Peyer's patch (tissue), 4 donors: ENCODE results near the gene GPSM3. TPM values are rescaled to one million over a fixed set of nuclear protein-coding genes. Genes with fewer than 3 reads are reported as not detected.

ENCODE experiments used
- DNase-seq, 3 donors: peaks; one replicate each; pipeline ENCODE4 v3.0.0-alpha.2; 2017 to 2019
- H3K27ac ChIP-seq, 4 donors: fragments of 200-600 bp; sonication (generic); one replicate each; pipeline ENCODE4 v1.5.1; 2016 to 2019
- H3K27me3 ChIP-seq, 2 donors: fragments of 200-600 bp; sonication (generic); one replicate each; pipeline ENCODE4 v1.5.1; 2019
- H3K36me3 ChIP-seq, 3 donors: fragments of 200-600 bp; sonication (generic); one replicate each; pipeline ENCODE4 v1.5.1; 2016 to 2019
- H3K4me1 ChIP-seq, 4 donors: fragments of 200-600 bp; sonication (generic); one replicate each; pipeline ENCODE4 v1.5.1; 2016 to 2019
- H3K4me3 ChIP-seq, 4 donors: fragments of 200-600 bp; sonication (generic); 1 replicate in 3 of 4; 2 replicates in 1 of 4; pipeline ENCODE4 v1.5.1; 2016 to 2019; ENCODE audit warnings: mild to moderate bottlenecking in 1 of 4
- H3K9me3 ChIP-seq, 4 donors: fragments of 200-600 bp; sonication (generic); one replicate each; pipeline ENCODE4 v1.5.1; 2016 to 2019; ENCODE audit warnings: mild to moderate bottlenecking in 1 of 4
- CTCF ChIP-seq, 6 experiments: fragments of 450-650 bp in 4 of 6; fragments of 200-600 bp in 2 of 6; sonication (generic) in 1 of 6; IDR thresholded peaks; one replicate each; pipeline ENCODE4 v1.5.1; 2017 to 2019; ENCODE audit warnings: antibody characterized with exemption in 6 of 6, mild to moderate bottlenecking in 3 of 6, moderate library complexity in 1 of 6
- POLR2A ChIP-seq, 2 donors: fragments of 450-650 bp; IDR thresholded peaks; one replicate each; pipeline ENCODE4 v1.5.1; 2017; ENCODE audit warnings: antibody characterized with exemption in 2 of 2, mild to moderate bottlenecking in 2 of 2, moderate library complexity in 2 of 2
- total RNA-seq, 4 donors: library from RNA; depleted of rRNA; stranded (reverse); fragments of >200 nt; gene quantifications; one replicate each; pipeline ENCODE4 v1.1.0, GENCODE V29; 2016

Gene GPSM3
- total RNA-seq, 4 donors from 2014 or later, result 5.3 to 38.8 (median 10.3) TPM

- no peak overlapping the region for H3K27ac ChIP-seq
- no peak overlapping the region for H3K4me3 ChIP-seq
- no peak for DNase-seq
- no peaks in the 10 kb centered on the region for H3K9me3 ChIP-seq
- no peaks in the 10 kb centered on the region for H3K36me3 ChIP-seq
- no peaks in the 10 kb centered on the region for H3K27me3 ChIP-seq
- TF ChIP-seq POLR2A (IDR thresholded peaks at IDR 0.05), result no peak
- H3K4me1 ChIP-seq, result no peaks in the 10 kb centered on the region
Observed at GRCh38 chr6:32208996-32209395, 16.6 kb upstream of the GPSM3 start.

GRCh38 chr6:32204268-32204715, 11.8 kb upstream of the GPSM3 start:
- TF ChIP-seq POLR2A (IDR thresholded peaks at IDR 0.05), result no peak
- no peak for TF ChIP-seq CTCF (IDR thresholded peaks at IDR 0.05)
- no peak for DNase-seq

GRCh38 chr6:32203426-32204267, 11.2 kb upstream of the GPSM3 start:
- Histone ChIP-seq H3K27me3 (no peaks in the 10 kb centered on the region), H3K27ac (no peak overlapping the region), H3K9me3 (no peaks in the 10 kb centered on the region), H3K4me3 (no peak overlapping the region), H3K4me1 (no peaks in the 10 kb centered on the region), H3K36me3 (no peaks in the 10 kb centered on the region)
- DNase-seq, result no peak
- TF ChIP-seq POLR2A (IDR thresholded peaks at IDR 0.05), result no peak
- TF ChIP-seq CTCF (IDR thresholded peaks at IDR 0.05), result no peak

More at GRCh38 chr6:32204268-32204715, 11.8 kb upstream of the GPSM3 start:
- H3K4me3 ChIP-seq, result no peak overlapping the region
- no peaks in the 10 kb centered on the region for H3K36me3 ChIP-seq
- no peaks in the 10 kb centered on the region for H3K9me3 ChIP-seq
- no peaks in the 10 kb centered on the region for H3K27me3 ChIP-seq
- H3K27ac ChIP-seq, result no peak overlapping the region
- no peaks in the 10 kb centered on the region for H3K4me1 ChIP-seq

GRCh38 chr6:32202186-32202585, 9.7 kb upstream of the GPSM3 start:
- no peaks in the 10 kb centered on the region for H3K36me3 ChIP-seq
- no peaks in the 10 kb centered on the region for H3K27me3 ChIP-seq
- H3K4me3 ChIP-seq, result no peak overlapping the region
- no peaks in the 10 kb centered on the region for H3K9me3 ChIP-seq
- no peak for DNase-seq
- no peak for TF ChIP-seq CTCF (IDR thresholded peaks at IDR 0.05)
- TF ChIP-seq POLR2A (IDR thresholded peaks at IDR 0.05), result no peak
- no peak overlapping the region for H3K27ac ChIP-seq
- H3K4me1 ChIP-seq, result peaks cover 0 to 3% (median 0%) of the 10 kb centered on the region in 4 donors

- DNase-seq, result no peak
- H3K27me3 ChIP-seq, result no peaks in the 10 kb centered on the region
- no peak overlapping the region for H3K4me3 ChIP-seq
- no peaks in the 10 kb centered on the region for H3K9me3 ChIP-seq
- TF ChIP-seq POLR2A (IDR thresholded peaks at IDR 0.05) (no peak), CTCF (IDR thresholded peaks at IDR 0.05) (no peak)
- no peak overlapping the region for H3K27ac ChIP-seq
- no peaks in the 10 kb centered on the region for H3K36me3 ChIP-seq
- H3K4me1 ChIP-seq, result peaks cover 0 to 10% (median 0%) of the 10 kb centered on the region in 4 donors
Observed at GRCh38 chr6:32200711-32201475, 8.4 kb upstream of the GPSM3 start.

GRCh38 chr6:32198866-32199265, 6.4 kb upstream of the GPSM3 start:
- H3K4me3 ChIP-seq, result no peak overlapping the region
- H3K27ac ChIP-seq, result no peak overlapping the region
- no peaks in the 10 kb centered on the region for H3K27me3 ChIP-seq
- H3K9me3 ChIP-seq, result no peaks in the 10 kb centered on the region
- no peak for TF ChIP-seq POLR2A (IDR thresholded peaks at IDR 0.05)
- TF ChIP-seq CTCF (IDR thresholded peaks at IDR 0.05), result no peak
- H3K36me3 ChIP-seq, result no peaks in the 10 kb centered on the region
- peaks cover 0 to 17% (median 2%) of the 10 kb centered on the region in 4 donors for H3K4me1 ChIP-seq
- DNase-seq, result no peak
